Motor neuron (in vitro differentiated cells): Measurements from ENCODE around the gene RPTOR. TPM values are rescaled to one million over a fixed set of nuclear protein-coding genes. Genes with fewer than 3 reads are reported as not detected.
A peak's percentile ranks its signal among the peaks of the same experiment; 100 is the strongest.

Experiments
- ATAC-seq, 8 experiments: fragments of 200-7000 bp; cut with Tn5 transposase; replicated peaks in 6 of 8; 2 replicates each; pipeline ENCODE4 v1.8.0; 2021; ENCODE audit warnings: mild to moderate bottlenecking in 8 of 8, moderate library complexity in 8 of 8
- H3K27ac ChIP-seq, 2 donors: fragments of 250-450 bp; sonication (Bioruptor Pico); 2 replicates each; pipeline ENCODE4 v1.9.0; 2021; ENCODE audit warnings: antibody characterized with exemption in 2 of 2, mild to moderate bottlenecking in 2 of 2, moderate library complexity in 1 of 2
- H3K4me1 ChIP-seq, 2 donors: fragments of 250-450 bp; sonication (Bioruptor Pico); replicated peaks in 1 of 2; 2 replicates each; pipeline ENCODE4 v1.6.1; 2021; ENCODE audit warnings: antibody characterized with exemption in 2 of 2, mild to moderate bottlenecking in 2 of 2, moderate library complexity in 1 of 2
- H3K4me3 ChIP-seq, 5 donors: fragments of 250-450 bp; sonication (Bioruptor Pico); 2 replicates each; pipeline ENCODE4 v1.9.0; 2021; ENCODE audit warnings: antibody characterized with exemption in 5 of 5, mild to moderate bottlenecking in 5 of 5, moderate library complexity in 4 of 5
- WGBS, 10 experiments: fragments of 450-650 bp; shearing (Covaris generic); methylation state at CpG; one replicate each; pipeline ENCODE4 v1.0.0; 2022; 5-methylcytosine and 5-hydroxymethylcytosine counted together
- in situ Hi-C, 9 experiments: fragments of 400-800 bp; cut with MboI; loops; one replicate each; pipeline ENCODE4 v1.15.0; 2021; ENCODE audit warnings: low sequenced_read_pairs in 9 of 9, low pct_unique_long_range_greater_than_20kb in 2 of 9; ENCODE audit not compliant: unreplicated experiment in 9 of 9
- total RNA-seq, 8 experiments: library from RNA; unstranded; fragments of 300-600 nt; gene quantifications; 2 replicates each; pipeline versions ENCODE4 v1.2.3 to v1.2.4, GENCODE V29; 2022

The RPTOR gene
- total RNA-seq, 8 experiments from 2014 or later, result 15.6 to 53.3 (median 19.2) TPM

- in situ Hi-C loops, result no loop called here
- Histone ChIP-seq H3K4me1 (peaks cover 16 to 25% of the 10 kb centered on the region in 2 donors), H3K4me3 (no peak overlapping the region), H3K27ac (no peak overlapping the region)
- ATAC-seq, result peak in 6 of 8 experiments; percentile 6 to 61 (median 54)
- WGBS, 10 experiments, result 25 to 85% (median 75%) methylated on average over 1 to 11 of the region's 11 CpGs; no CpG with 5 or more reads in 3 of the 10 experiments
These were observed 383.2 kb downstream of the RPTOR start for GRCh38 chr17:80927791-80928216.

GRCh38 chr17:80929449-80929848 lies 384.8 kb downstream of the RPTOR start:
- no peak overlapping the region for H3K27ac ChIP-seq
- WGBS, 10 experiments, result 95 to 100% (median 99%) methylated on average over 3 to 10 of the region's 13 CpGs; no CpG with 5 or more reads in 2 of the 10 experiments
- peaks cover 16 to 25% of the 10 kb centered on the region in 2 donors for H3K4me1 ChIP-seq
- ATAC-seq, result no peak
- in situ Hi-C loops, result no loop called here
- H3K4me3 ChIP-seq, result no peak overlapping the region

GRCh38 chr17:80930335-80931279 lies 386.0 kb downstream of the RPTOR start:
- Histone ChIP-seq H3K27ac (no peak overlapping the region), H3K4me1 (peaks cover 16 to 25% of the 10 kb centered on the region in 2 donors), H3K4me3 (no peak overlapping the region)
- in situ Hi-C loops, result no loop called here
- no peak for ATAC-seq
- WGBS, 10 experiments, result 38 to 100% (median 96%) methylated on average over 2 to 7 of the region's 16 CpGs; no CpG with 5 or more reads in 1 of the 10 experiments

GRCh38 chr17:80931421-80932265 lies 387.0 kb downstream of the RPTOR start:
- Histone ChIP-seq H3K27ac (no peak overlapping the region), H3K4me1 (peaks cover 21 to 24% of the 10 kb centered on the region in 2 donors), H3K4me3 (no peak overlapping the region)
- WGBS, 10 experiments, result 7 to 81% (median 49%) methylated on average over 1 to 5 of the region's 13 CpGs; no CpG with 5 or more reads in 4 of the 10 experiments
- in situ Hi-C loops, result no loop called here
- peak; percentile 48 to 98 (median 74) for ATAC-seq

- Histone ChIP-seq H3K4me1 (peaks cover 43 to 46% of the 10 kb centered on the region in 2 donors), H3K4me3 (no peak overlapping the region), H3K27ac (no peak overlapping the region)
- in situ Hi-C loops, result no loop called here
- no peak for ATAC-seq
- WGBS, 10 experiments, result 84 to 100% (median 94%) methylated on average over 2 of the region's 2 CpGs; no CpG with 5 or more reads in 1 of the 10 experiments
These were observed 390.9 kb downstream of the RPTOR start for GRCh38 chr17:80935526-80935925.

- no peak overlapping the region for H3K4me3 ChIP-seq
- in situ Hi-C loops, result no loop called here
- ATAC-seq, result no peak
- no peak overlapping the region for H3K27ac ChIP-seq
- 50 to 100% (median 94%) methylated on average over 1 to 4 of the region's 4 CpGs; no CpG with 5 or more reads in 1 of the 10 experiments for WGBS, 10 experiments
- H3K4me1 ChIP-seq, result peaks cover 43 to 46% of the 10 kb centered on the region in 2 donors
These were observed 391.6 kb downstream of the RPTOR start for GRCh38 chr17:80936218-80936617.

- in situ Hi-C loops, result no loop called here
- Histone ChIP-seq H3K4me3 (no peak overlapping the region), H3K4me1 (peaks cover 41 to 42% of the 10 kb centered on the region in 2 donors), H3K27ac (peak overlapping the region; percentile 11 to 75)
- 44 to 100% (median 73%) methylated on average over 1 to 10 of the region's 12 CpGs; no CpG with 5 or more reads in 1 of the 10 experiments for WGBS, 10 experiments
- ATAC-seq, result peak in 5 of 8 experiments; percentile 47 to 66 (median 53)
These were observed 392.1 kb downstream of the RPTOR start for GRCh38 chr17:80936723-80937122.

GRCh38 chr17:80937462-80938381 lies 393.1 kb downstream of the RPTOR start:
- peak in 5 of 8 experiments; percentile 38 to 57 (median 55) for ATAC-seq

GRCh38 chr17:80938556-80938955 lies 393.9 kb downstream of the RPTOR start:
- peak in 2 of 8 experiments; percentile 28 for ATAC-seq
- Histone ChIP-seq H3K4me1 (peaks cover 38% of the 10 kb centered on the region in 2 donors), H3K4me3 (no peak overlapping the region), H3K27ac (peak overlapping the region in 1 of 2 donors; percentile 75)
- 50 to 89% (median 67%) methylated on average over 2 to 12 of the region's 12 CpGs for WGBS, 10 experiments
- in situ Hi-C loops, result no loop called here

More at GRCh38 chr17:80937462-80938381, 393.1 kb downstream of the RPTOR start:
- Histone ChIP-seq H3K4me1 (peaks cover 38% of the 10 kb centered on the region in 2 donors), H3K4me3 (no peak overlapping the region), H3K27ac (peak overlapping the region; percentile 48 to 75)
- WGBS, 10 experiments, result 40 to 100% (median 80%) methylated on average over 1 to 13 of the region's 28 CpGs; no CpG with 5 or more reads in 1 of the 10 experiments
- in situ Hi-C loops, result no loop called here

- 77 to 100% (median 88%) methylated on average over 1 to 19 of the region's 27 CpGs; no CpG with 5 or more reads in 1 of the 10 experiments for WGBS, 10 experiments
- peaks cover 38% of the 10 kb centered on the region in 2 donors for H3K4me1 ChIP-seq
- no peak for ATAC-seq
- H3K27ac ChIP-seq, result peak overlapping the region in 1 of 2 donors; percentile 75
- in situ Hi-C loops, result no loop called here
- no peak overlapping the region for H3K4me3 ChIP-seq
These were observed 394.8 kb downstream of the RPTOR start for GRCh38 chr17:80939151-80940145.
